Stomach (tissue), 9 donors: ENCODE measurements around the gene CHST13. TPM values are rescaled to one million over a fixed set of nuclear protein-coding genes. Genes with fewer than 3 reads are reported as not detected.
"Not testable (repeated sequence)": the region's sequence is repeated elsewhere in the genome, so short reads cannot be mapped to it uniquely, and the experiment has no call there.

Source experiments
- DNase-seq, 2 donors: peaks; one replicate each; pipeline versions ENCODE4 v3.0.0 to v3.0.0-alpha.2; 2013 to 2019
- H3K27ac ChIP-seq, 5 donors: fragments of 200-600 bp in 4 of 5; sonication (generic) in 4 of 5; one replicate each; pipeline ENCODE4 v1.5.1; 2013 to 2019; ENCODE audit warnings: mild to moderate bottlenecking in 1 of 5, moderate library complexity in 1 of 5
- H3K27me3 ChIP-seq, 3 donors: fragments of 200-600 bp; sonication (generic); one replicate each; pipeline ENCODE4 v1.5.1; 2017 to 2019; ENCODE audit warnings: mixed run types in 1 of 3
- H3K36me3 ChIP-seq, 4 donors: fragments of 200-600 bp; sonication (generic); 1 replicate in 3 of 4; 2 replicates in 1 of 4; pipeline ENCODE4 v1.5.1; 2016 to 2019
- H3K4me1 ChIP-seq, 4 donors: fragments of 200-600 bp; sonication (generic); one replicate each; pipeline ENCODE4 v1.5.1; 2016 to 2019
- H3K4me3 ChIP-seq, 4 donors: fragments of 200-600 bp; sonication (generic) in 3 of 4; one replicate each; pipeline ENCODE4 v1.5.1; 2016 to 2019; ENCODE audit warnings: mild to moderate bottlenecking in 1 of 4
- H3K9me3 ChIP-seq, 4 donors: fragments of 200-600 bp; sonication (generic); one replicate each; pipeline ENCODE4 v1.5.1; 2016 to 2019
- EP300 ChIP-seq: sonication (generic); formaldehyde crosslinking; IDR thresholded peaks from one replicate; pipeline ENCODE4 v1.6.1; 2017; ENCODE audit warnings: antibody characterized with exemption
- POLR2A ChIP-seq, 4 donors: fragments of 450-650 bp; IDR thresholded peaks; one replicate each; pipeline ENCODE4 v1.6.1; 2016; ENCODE audit warnings: antibody characterized with exemption in 4 of 4, control low read depth in 2 of 4, mild to moderate bottlenecking in 1 of 4, moderate library complexity in 1 of 4
- POLR2AphosphoS5 ChIP-seq, 3 donors: sonication (generic); formaldehyde crosslinking; IDR thresholded peaks; one replicate each; pipeline ENCODE4 v1.6.1; 2016; ENCODE audit warnings: antibody characterized with exemption in 3 of 3
- WGBS, 5 donors: extraction: QIAGEN DNeasy Blood & Tissue Kit in 3 of 5; methylation state at CpG; one replicate each; pipeline versions ENCODE4 v1.1.5 to v1.1.7; 2013 to 2018; 5-methylcytosine and 5-hydroxymethylcytosine counted together
- intact Hi-C: fragments of 100-400 bp; cut with DNase I; formaldehyde crosslinking; loops from one replicate; pipeline ENCODE4 v1.15.1; 2023; ENCODE audit warnings: low total_unique reads
- polyA plus RNA-seq, 3 donors: library from polyadenylated mRNA; stranded (reverse); fragments of 200-250 nt; gene quantifications; one replicate each; pipeline ENCODE4 v1.2.3, GENCODE V29; 2013
- small RNA-seq, 4 donors: library from RNA; depleted of rRNA; stranded (forward); fragments of <200 nt; gene quantifications; one replicate each; pipeline ENCODE3, GENCODE V24; 2016
- total RNA-seq, 5 donors: library from RNA; depleted of rRNA; stranded (reverse); fragments of >200 nt; gene quantifications; one replicate each; pipeline versions ENCODE4 v1.1.0 to v1.2.3, GENCODE V29; 2014 to 2016
- TF ChIP-seq, protein P1 (sequence below), 7 experiments: fragments of 450-650 bp in 4 of 7; fragments of 200-600 bp in 3 of 7; sonication (generic) in 3 of 7; IDR thresholded peaks; one replicate each; pipeline ENCODE4 v1.5.1; 2016 to 2019; ENCODE audit warnings: antibody characterized with exemption in 7 of 7, control low read depth in 2 of 7, mild to moderate bottlenecking in 1 of 7
- donor health status: healthy with polysubstance abuse.
- donor health status: Bipolar disorder and iron deficiency.
- donor health status: healthy.

CHST13 gene
- total and polyA plus RNA-seq, 8 donors, result 0.08 to 12.5 (median 1.0) TPM; not detected in 2

DNA sequence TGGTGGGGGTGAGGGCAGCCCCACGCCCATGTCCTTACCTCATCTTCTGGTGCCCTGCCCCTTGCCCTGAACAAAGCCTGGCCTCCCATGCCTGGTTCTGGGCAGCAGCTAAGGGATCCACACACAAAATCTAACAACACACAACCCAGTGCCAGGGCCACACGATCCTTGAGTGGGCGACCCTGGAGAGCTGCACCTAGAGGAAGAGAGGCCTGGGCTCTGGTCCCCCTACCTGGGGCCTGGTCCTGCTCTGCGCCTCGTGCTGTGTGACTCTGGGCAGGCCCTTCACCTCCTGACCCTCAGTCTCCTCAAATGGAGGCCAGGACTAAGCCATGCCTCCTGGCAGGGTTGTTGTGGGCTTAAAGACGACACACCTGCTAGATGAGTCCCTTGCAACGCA is 54.7 kb downstream of the CHST13 start:
- no peak for DNase-seq
- Histone ChIP-seq H3K4me1 (no peaks in the 10 kb centered on the region), H3K27ac (no peak overlapping the region), H3K9me3 (no peaks in the 10 kb centered on the region), H3K4me3 (no peak overlapping the region), H3K27me3 (no peaks in the 10 kb centered on the region), H3K36me3 (no peaks in the 10 kb centered on the region)
- 75 to 94% (median 90%) methylated on average over 3 to 7 of the region's 7 CpGs for WGBS, 5 donors
- TF ChIP-seq EP300 (no peak), POLR2AphosphoS5 (IDR thresholded peaks at IDR 0.05) (no peak), POLR2A (IDR thresholded peaks at IDR 0.05) (no peak)
- TF ChIP-seq, protein P1, sequence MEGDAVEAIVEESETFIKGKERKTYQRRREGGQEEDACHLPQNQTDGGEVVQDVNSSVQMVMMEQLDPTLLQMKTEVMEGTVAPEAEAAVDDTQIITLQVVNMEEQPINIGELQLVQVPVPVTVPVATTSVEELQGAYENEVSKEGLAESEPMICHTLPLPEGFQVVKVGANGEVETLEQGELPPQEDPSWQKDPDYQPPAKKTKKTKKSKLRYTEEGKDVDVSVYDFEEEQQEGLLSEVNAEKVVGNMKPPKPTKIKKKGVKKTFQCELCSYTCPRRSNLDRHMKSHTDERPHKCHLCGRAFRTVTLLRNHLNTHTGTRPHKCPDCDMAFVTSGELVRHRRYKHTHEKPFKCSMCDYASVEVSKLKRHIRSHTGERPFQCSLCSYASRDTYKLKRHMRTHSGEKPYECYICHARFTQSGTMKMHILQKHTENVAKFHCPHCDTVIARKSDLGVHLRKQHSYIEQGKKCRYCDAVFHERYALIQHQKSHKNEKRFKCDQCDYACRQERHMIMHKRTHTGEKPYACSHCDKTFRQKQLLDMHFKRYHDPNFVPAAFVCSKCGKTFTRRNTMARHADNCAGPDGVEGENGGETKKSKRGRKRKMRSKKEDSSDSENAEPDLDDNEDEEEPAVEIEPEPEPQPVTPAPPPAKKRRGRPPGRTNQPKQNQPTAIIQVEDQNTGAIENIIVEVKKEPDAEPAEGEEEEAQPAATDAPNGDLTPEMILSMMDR (IDR thresholded peaks at IDR 0.05), result no peak
- intact Hi-C loops, result no loop called here

DNA sequence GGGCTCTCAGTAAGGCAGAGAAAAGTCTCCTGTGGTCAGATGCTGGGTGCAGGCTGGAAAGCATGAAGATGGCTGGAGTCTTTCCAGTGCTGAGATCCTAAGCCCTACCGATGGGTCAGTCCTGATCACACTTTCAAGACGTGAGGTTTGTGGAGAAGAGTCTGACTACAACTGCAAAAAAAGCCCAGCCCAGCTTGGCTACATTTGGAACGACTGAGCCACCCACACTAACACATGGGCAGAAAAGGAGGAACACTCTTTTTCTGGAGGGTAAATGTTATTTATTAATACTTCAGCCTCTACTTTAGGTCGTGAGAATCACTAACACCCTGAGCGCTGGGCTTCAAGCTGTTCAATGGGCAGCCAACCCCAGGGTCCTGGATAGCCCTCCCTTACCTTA is 56.8 kb downstream of the CHST13 start:
- Histone ChIP-seq H3K4me1 (no peaks in the 10 kb centered on the region), H3K4me3 (no peak overlapping the region), H3K36me3 (no peaks in the 10 kb centered on the region), H3K9me3 (no peaks in the 10 kb centered on the region), H3K27ac (no peak overlapping the region), H3K27me3 (no peaks in the 10 kb centered on the region)
- WGBS, 5 donors, result 78 to 84% (median 83%) methylated on average over 5 of the region's 5 CpGs
- TF ChIP-seq POLR2AphosphoS5 (IDR thresholded peaks at IDR 0.05) (no peak), EP300 (no peak), POLR2A (IDR thresholded peaks at IDR 0.05) (no peak)
- TF ChIP-seq, protein P1 (IDR thresholded peaks at IDR 0.05), result no peak
- intact Hi-C loops, result no loop called here
- DNase-seq, result no peak

DNA sequence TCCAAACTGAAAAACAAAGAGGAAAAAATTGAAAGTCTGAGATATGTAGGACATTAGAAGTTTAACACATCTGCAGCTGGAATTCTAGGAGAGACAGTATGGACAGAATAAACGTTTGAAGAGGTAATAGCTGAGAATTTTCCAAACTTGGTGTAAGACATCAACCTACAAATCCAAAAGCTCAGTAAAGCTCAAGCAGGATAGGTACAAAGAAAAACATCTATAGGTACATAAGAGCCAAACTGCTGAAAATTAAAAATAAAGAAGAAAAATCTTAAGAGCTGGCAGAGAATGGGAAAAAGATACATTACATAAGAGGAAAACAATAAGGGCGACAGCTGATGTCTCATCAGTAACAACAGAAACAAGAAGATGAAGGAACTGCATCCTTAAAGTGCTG is 57.6 kb downstream of the CHST13 start:
- no peak for DNase-seq
- H3K9me3 ChIP-seq, result peaks cover 0 to 5% (median 0%) of the 10 kb centered on the region in 4 donors
- H3K27me3 ChIP-seq, result no peaks in the 10 kb centered on the region
- no peaks in the 10 kb centered on the region for H3K4me1 ChIP-seq
- no peak overlapping the region for H3K27ac ChIP-seq
- WGBS, 5 donors, result 82 to 88% (median 84%) methylated on average over 2 of the region's 2 CpGs
- intact Hi-C loops, result no loop called here
- H3K36me3 ChIP-seq, result no peaks in the 10 kb centered on the region
- TF ChIP-seq POLR2AphosphoS5 (IDR thresholded peaks at IDR 0.05), result no peak
- TF ChIP-seq, protein P1 (IDR thresholded peaks at IDR 0.05), result no peak
- TF ChIP-seq POLR2A (IDR thresholded peaks at IDR 0.05), result no peak
- no peak for TF ChIP-seq EP300
- H3K4me3 ChIP-seq, result no peak overlapping the region

DNA sequence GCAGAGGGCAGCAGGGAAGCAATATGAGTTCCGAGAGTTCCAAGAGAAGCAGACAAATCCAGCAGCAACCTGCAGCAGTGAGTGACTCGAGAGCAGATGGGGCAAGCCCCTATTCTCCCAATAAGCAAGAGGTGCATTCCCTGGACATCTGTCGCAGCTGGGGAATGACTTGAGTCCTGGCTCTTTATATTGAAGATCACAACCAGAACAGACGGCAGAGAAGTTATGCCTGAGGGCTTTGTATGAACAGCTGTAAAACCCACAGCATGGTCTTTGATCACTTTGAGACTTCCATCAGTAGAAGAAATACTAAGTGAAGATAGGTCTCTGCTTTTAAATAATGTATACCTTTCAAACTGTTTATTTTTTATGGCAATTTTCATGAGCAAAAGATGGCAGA is 58.4 kb downstream of the CHST13 start:
- H3K27ac ChIP-seq, result no peak overlapping the region
- TF ChIP-seq POLR2AphosphoS5 (IDR thresholded peaks at IDR 0.05) (no peak), POLR2A (IDR thresholded peaks at IDR 0.05) (no peak), EP300 (no peak)
- TF ChIP-seq, protein P1 (IDR thresholded peaks at IDR 0.05), result no peak
- H3K36me3 ChIP-seq, result no peaks in the 10 kb centered on the region
- H3K9me3 ChIP-seq, result peaks cover 0 to 12% (median 0%) of the 10 kb centered on the region in 4 donors
- intact Hi-C loops, result no loop called here
- 75 to 91% (median 82%) methylated on average over 4 of the region's 4 CpGs for WGBS, 5 donors
- no peaks in the 10 kb centered on the region for H3K4me1 ChIP-seq
- no peak for DNase-seq
- H3K27me3 ChIP-seq, result no peaks in the 10 kb centered on the region
- H3K4me3 ChIP-seq, result no peak overlapping the region

DNA sequence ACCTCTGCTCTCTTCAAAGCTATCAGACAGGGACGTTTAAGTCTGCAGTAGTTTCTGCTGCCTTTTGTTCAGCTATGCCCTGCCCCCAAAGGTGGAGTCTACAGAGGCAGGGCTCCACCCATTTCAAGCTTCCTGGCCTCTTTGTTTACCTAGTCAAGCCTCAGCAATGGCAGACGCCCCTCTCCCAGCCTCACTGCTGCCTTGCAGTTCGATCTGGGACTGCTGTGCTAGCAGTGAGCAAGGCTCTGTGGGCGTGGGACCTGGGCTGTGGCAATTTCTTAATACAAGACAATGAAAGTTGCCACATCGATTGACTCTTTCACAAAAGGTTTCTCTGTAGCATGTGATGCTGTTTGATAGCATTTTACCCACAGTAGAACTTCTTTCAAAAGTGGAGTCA is 67.6 kb downstream of the CHST13 start:
- DNase-seq, H3K4me1 ChIP-seq, H3K4me3 ChIP-seq, intact Hi-C loops, H3K27me3 ChIP-seq, H3K36me3 ChIP-seq, H3K27ac ChIP-seq: not testable (repeated sequence)
- H3K9me3 ChIP-seq, result peaks cover 0 to 43% (median 26%) of the 10 kb centered on the region in 4 donors
- 53 to 59% (median 57%) methylated on average over 5 of the region's 5 CpGs for WGBS, 5 donors

Small RNAs within 50 kb of the gene (small RNA-seq; reads per million reads assigned to genes)
- 0.08 to 0.69 (median 0.44) reads per million in 4 donors for gene RNA5SP138

Other genes starting within 250 kb of the CHST13 start
- gene KLF15, start 166.7 kb upstream of the CHST13 start, total RNA-seq, result 10 to 100 TPM in 4 of 5 donors, 1 to 10 TPM in 1; 4.6 to 82.9 (median 21.6) TPM
- gene KLF15, start 166.7 kb upstream of the CHST13 start, polyA plus RNA-seq, result 10 to 100 TPM; 13.6 to 16.7 (median 16.6) TPM
- not detected for gene CFAP100, start 129.2 kb upstream of the CHST13 start, total RNA-seq
- not detected for gene CFAP100, start 129.2 kb upstream of the CHST13 start, polyA plus RNA-seq
- 10 to 100 TPM; 16.9 to 73.2 (median 44.5) TPM for gene ZXDC, start 48.3 kb upstream of the CHST13 start, total RNA-seq
- 1 to 10 TPM; 6.1 to 9.8 (median 6.6) TPM for gene ZXDC, start 48.3 kb upstream of the CHST13 start, polyA plus RNA-seq
- not detected for gene UROC1, start 6.4 kb upstream of the CHST13 start, total RNA-seq
- gene UROC1, start 6.4 kb upstream of the CHST13 start, polyA plus RNA-seq, result not detected
- gene C3orf22, start 34.8 kb downstream of the CHST13 start, total RNA-seq, result not detected
- not detected for gene C3orf22, start 34.8 kb downstream of the CHST13 start, polyA plus RNA-seq
- 10 to 100 TPM in 4 of 5 donors, under 1 TPM in 1; 0.58 to 62.3 (median 19.1) TPM for gene TXNRD3, start 131.0 kb downstream of the CHST13 start, total RNA-seq
- gene TXNRD3, start 131.0 kb downstream of the CHST13 start, polyA plus RNA-seq, result 1 to 10 TPM; 3.8 to 6.6 (median 5.2) TPM
- gene CHCHD6, start 180.1 kb downstream of the CHST13 start, total RNA-seq, result 10 to 100 TPM in 1 of 5 donors, 1 to 10 TPM in 3, not detected in 1; 4.0 to 40.8 (median 7.6) TPM
- 10 to 100 TPM; 11.9 to 18.2 (median 16.1) TPM for gene CHCHD6, start 180.1 kb downstream of the CHST13 start, polyA plus RNA-seq